Activated T-cell treated with anti-CD3 and anti-CD28 coated beads for 4 hours (primary cell): ENCODE data around the gene KRTAP19-8.

Experiments
- DNase-seq: peaks from one replicate; pipeline ENCODE4 v3.0.0-alpha.2; 2020

Gene KRTAP19-8

DNA sequence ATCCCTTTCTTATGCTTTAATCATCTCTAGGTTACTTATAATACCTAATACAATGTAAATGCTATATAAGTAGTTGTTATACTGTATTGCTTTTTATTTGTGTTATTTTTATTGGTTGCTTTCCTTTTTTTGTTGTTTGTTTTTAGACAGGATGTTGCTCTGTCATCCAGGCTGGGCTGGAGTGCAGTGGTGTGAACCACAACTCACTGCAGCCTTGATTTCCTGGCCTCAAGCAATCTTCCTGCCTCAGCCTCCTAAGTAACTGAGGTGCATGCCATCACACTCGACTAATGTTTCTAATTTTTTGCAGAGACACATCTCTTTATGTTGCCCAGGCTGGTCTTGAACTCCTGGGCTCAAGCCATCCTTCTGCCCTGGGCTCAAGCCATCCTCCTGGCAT lies 26.9 kb downstream of the KRTAP19-8 start:
- no peak for DNase-seq

DNA sequence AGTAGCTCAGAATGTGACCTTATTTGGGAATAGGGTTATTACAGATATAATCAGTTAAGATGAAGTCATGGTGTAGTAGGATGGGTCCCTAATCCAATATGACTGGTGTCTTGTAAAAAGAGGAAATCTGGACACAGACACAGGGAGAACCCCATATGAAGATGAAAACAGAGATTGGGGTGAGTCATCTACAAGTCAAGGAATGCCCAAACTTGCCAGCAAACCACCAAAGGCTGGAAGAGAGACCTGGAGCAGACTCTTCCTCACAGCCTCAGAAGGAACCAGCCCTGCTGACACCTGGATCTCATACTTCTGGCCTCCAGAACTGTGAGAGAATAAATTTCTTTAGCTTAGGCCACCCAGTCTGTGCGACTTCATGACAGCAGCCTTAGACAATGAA lies 29.9 kb downstream of the KRTAP19-8 start:
- no peak for DNase-seq

DNA sequence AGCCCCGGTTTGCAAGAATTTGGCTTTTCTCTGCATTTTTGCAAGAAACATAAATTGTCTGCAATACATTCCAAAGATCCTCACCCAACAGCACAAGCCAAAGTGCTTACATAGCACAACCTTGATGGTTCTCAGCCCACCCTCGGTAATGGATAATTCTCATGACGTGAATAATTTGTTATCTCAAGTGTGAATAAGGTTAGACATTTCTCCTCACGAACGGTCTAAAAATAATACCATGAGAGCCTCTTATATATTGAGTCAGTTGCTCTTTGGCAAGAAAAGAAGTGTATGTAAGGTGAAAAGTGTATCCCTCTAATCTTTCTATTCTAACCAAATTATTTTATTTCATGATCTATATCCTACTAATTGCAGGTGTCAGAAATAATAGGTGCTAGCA lies 33.3 kb downstream of the KRTAP19-8 start:
- DNase-seq = no peak

DNA sequence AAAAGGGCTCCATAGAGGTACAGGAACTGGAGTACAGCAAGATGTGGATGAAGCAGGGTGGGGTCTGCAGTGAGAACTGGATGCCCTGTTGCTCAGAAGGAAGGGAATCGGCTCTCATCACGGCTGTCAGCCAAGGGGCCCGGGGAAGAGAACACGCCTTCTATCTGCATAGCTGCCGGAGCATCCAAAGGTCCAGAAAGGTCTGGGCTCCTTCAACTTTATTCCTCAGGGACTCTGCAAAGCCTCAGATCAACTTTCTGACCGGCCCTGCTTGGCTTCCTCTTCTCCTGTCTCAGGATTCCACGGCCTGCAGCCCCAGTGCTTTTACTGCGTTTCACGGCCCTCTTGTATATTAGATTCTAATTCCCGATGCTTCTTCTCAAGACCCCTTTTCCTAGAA lies 34.8 kb downstream of the KRTAP19-8 start:
- no peak for DNase-seq

DNA sequence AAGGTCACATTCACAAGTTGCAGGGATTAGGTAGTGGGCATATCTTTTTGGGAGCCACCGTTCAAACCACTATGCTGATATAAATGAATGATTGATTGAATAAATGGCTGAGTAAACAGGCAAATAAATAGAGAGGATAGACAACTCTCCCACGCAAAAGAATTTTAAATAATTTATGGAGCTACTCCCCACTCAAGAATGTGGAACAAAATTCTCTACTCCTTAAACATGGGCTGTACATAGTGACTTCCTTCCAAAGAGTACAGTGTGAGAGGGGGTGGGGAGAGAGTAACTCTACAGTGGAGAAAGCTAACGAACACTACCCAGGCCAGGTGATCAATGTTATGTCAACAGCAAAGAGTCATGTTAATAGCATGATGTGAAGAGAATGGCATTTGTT lies 40.7 kb downstream of the KRTAP19-8 start:
- no peak for DNase-seq

DNA sequence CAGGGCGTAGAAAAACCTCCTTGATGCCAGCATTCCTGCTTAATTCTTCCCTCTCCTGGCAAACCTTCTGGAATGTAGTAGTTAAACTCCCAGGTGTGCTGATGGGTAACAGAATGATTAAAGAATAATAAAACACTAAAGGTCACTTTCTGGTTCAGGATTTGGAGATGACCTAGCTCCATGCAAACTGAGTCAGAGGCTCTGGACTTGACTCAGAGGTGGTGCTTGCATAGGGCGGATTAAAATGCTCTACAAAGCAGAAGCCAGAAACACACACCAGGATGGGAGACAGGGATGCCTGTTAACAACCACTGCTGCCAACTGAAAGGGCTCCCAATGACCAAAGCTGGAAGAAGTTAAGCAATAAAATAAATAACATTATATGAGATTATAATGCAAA lies 41.5 kb downstream of the KRTAP19-8 start:
- DNase-seq = no peak

DNA sequence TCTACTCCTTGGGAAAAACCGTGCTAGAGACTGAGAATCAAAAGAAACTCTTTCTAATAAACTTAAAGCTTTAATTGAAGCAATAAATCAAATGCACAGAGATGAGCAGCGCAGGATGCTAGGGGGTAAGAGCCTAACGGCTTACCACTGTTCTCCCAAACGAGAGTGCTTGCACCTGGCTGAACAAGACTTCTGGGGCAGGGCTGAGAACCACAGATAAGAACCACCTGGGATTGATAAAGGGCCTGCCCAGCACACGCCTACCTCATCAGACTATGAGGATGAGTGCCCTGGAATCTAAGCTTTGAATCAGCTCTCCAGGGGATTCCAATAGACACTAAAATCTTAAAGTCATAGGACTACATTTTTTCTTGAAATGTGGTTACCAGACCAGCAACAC lies 43.3 kb downstream of the KRTAP19-8 start:
- DNase-seq = no peak

DNA sequence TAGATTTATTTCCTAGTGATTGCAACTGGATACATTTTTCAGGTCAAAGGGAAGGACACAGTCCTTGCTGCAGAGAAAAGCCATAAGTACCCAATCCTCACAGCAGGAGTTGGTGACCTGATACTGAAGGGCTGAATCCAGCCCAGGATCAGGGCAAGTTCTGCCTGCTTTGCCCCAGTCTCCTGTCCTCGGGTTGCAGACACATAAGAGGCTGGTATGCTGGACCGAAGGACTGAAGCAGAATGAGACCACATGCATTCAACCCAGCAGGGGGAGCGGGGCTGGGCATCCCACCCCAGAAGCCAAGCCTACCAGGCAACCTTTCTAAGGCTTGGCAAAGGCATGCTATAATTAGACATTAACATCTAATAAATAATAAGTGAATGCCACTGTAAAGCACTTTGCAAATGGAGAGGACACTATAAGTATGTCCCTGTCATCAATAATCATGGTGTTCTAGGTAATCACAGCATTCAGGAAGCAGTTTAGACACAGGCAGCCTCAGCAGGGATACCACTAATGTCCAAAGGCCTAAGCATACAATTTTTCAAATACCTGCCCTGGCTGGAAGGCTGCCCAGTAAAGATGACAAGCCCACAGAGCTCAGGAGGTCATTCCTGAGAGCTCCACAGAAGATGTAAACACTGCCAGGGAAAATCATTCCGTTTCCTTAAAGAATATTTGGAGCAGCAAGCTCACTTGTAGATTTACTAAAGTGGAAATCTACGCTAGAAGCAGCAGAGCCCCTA lies 47.6 kb downstream of the KRTAP19-8 start:
- DNase-seq = no peak

DNA sequence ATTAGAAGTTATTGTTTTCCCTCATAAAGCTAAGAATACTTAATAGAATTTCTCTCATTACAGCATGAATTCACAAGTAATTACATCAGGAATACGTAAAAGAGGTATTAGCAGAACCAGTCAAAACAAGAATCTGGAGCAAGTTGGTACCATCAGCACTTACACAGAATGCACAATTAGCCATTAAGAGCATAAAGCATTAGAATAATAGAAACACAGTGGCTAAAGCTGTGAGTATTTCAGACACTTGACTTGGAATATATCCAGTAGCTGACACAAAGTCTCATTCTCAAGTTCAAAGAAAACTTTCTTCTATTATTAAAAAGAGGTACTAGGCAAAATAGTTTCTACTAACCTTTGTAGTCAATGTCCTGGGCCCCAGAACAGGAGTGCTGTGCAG lies 49.6 kb downstream of the KRTAP19-8 start:
- no peak for DNase-seq
